GM18873 (cell line): ENCODE data around the gene PLSCR3.
A peak's percentile ranks its signal among the peaks of the same experiment; 100 is the strongest.

Source experiments
- ATAC-seq: cut with Tn5 transposase; IDR thresholded peaks from one replicate; pipeline ENCODE4 v1.9.1; 2021; ENCODE audit warnings: mild to moderate bottlenecking, moderate library complexity, moderate number of reproducible peaks; ENCODE audit not compliant: unreplicated experiment, low FRiP score

The PLSCR3 gene

GRCh38 chr17:7407082-7407481 is 12.8 kb upstream of the PLSCR3 start:
- no peak for ATAC-seq

- ATAC-seq, result no peak
Measured at GRCh38 chr17:7406235-7406825, 12.0 kb upstream of the PLSCR3 start.

GRCh38 chr17:7405350-7406234 is 11.3 kb upstream of the PLSCR3 start:
- no peak for ATAC-seq

- ATAC-seq, result no peak
Measured at GRCh38 chr17:7404737-7405349, 10.5 kb upstream of the PLSCR3 start.

- ATAC-seq, result peak; percentile 87
Measured at GRCh38 chr17:7403977-7404736, 9.8 kb upstream of the PLSCR3 start, which contains the start of gene TMEM256. TSS of gene TMEM256 (minus strand) at chr17:7404097. CDS start at chr17:7404084, 13 bp downstream.

- ATAC-seq, result no peak
Measured at GRCh38 chr17:7403727-7403976, 9.3 kb upstream of the PLSCR3 start.

- no peak for ATAC-seq
Measured at GRCh38 chr17:7403043-7403726, 8.9 kb upstream of the PLSCR3 start.

GRCh38 chr17:7398612-7399011 is 4.3 kb upstream of the PLSCR3 start:
- no peak for ATAC-seq

- ATAC-seq, result no peak
Measured at GRCh38 chr17:7396147-7396546, 1.8 kb upstream of the PLSCR3 start.

- peak; percentile 19 for ATAC-seq
Measured at GRCh38 chr17:7393613-7394451, 493 bp downstream of the PLSCR3 start.

- ATAC-seq, result no peak
Measured at GRCh38 chr17:7392696-7393612, 1.4 kb downstream of the PLSCR3 start.

- ATAC-seq, result no peak
Measured at GRCh38 chr17:7391307-7391706, 3.0 kb downstream of the PLSCR3 start.

GRCh38 chr17:7389924-7390910 is 4.1 kb downstream of the PLSCR3 start:
- ATAC-seq, result no peak

GRCh38 chr17:7388856-7389255 is 5.5 kb downstream of the PLSCR3 start:
- no peak for ATAC-seq

- ATAC-seq, result no peak
Measured at GRCh38 chr17:7384489-7385081, 9.7 kb downstream of the PLSCR3 start.

- ATAC-seq, result no peak
Measured at GRCh38 chr17:7383742-7384488, 10.4 kb downstream of the PLSCR3 start.
